Hepatocyte (in vitro differentiated cells): ENCODE results near the gene LDLRAP1. TPM values are rescaled to one million over a fixed set of nuclear protein-coding genes. Genes with fewer than 3 reads are reported as not detected.
A peak's percentile ranks its signal among the peaks of the same experiment; 100 is the strongest.

Experiments
- DNase-seq: peaks from one replicate; pipeline ENCODE4 v3.0.0-alpha.2; 2016; ENCODE audit warnings: low spot score
- H2AFZ ChIP-seq: fragments of 200-600 bp; sonication (generic); 2 replicates; pipeline ENCODE4 v1.6.0; 2016; ENCODE audit warnings: antibody characterized with exemption, mild to moderate bottlenecking
- H3K27ac ChIP-seq: fragments of 200-600 bp; sonication (generic); 2 replicates; pipeline ENCODE4 v1.5.1; 2016; ENCODE audit warnings: mild to moderate bottlenecking
- H3K27me3 ChIP-seq: fragments of 200-600 bp; sonication (generic); 2 replicates; pipeline ENCODE4 v1.6.1; 2016
- H3K36me3 ChIP-seq: fragments of 200-600 bp; sonication (generic); replicated peaks from 2 replicates; pipeline ENCODE4 v1.5.1; 2016; ENCODE audit warnings: low read depth; ENCODE audit not compliant: insufficient read depth
- H3K4me1 ChIP-seq: fragments of 200-600 bp; sonication (generic); 2 replicates; pipeline ENCODE4 v1.5.1; 2016; ENCODE audit warnings: mild to moderate bottlenecking, moderate library complexity; ENCODE audit not compliant: insufficient read depth
- H3K4me2 ChIP-seq: fragments of 200-600 bp; sonication (generic); 2 replicates; pipeline ENCODE4 v1.6.0; 2016
- H3K4me3 ChIP-seq: fragments of 200-600 bp; sonication (generic); 2 replicates; pipeline ENCODE4 v1.5.1; 2016; ENCODE audit warnings: mild to moderate bottlenecking
- H3K79me2 ChIP-seq: fragments of 200-600 bp; sonication (generic); 2 replicates; pipeline ENCODE4 v1.6.0; 2017; ENCODE audit warnings: mild to moderate bottlenecking
- H3K9me2 ChIP-seq: fragments of 200-600 bp; sonication (generic); replicated peaks from 2 replicates; pipeline ENCODE4 v1.6.0; 2017; ENCODE audit warnings: mild to moderate bottlenecking; ENCODE audit not compliant: insufficient read depth
- H3K9me3 ChIP-seq: fragments of 200-600 bp; sonication (generic); 2 replicates; pipeline ENCODE4 v1.5.1; 2016; ENCODE audit warnings: low read depth, mild to moderate bottlenecking
- H4K20me1 ChIP-seq: fragments of 200-600 bp; sonication (generic); 2 replicates; pipeline ENCODE4 v1.6.0; 2016; ENCODE audit warnings: mild to moderate bottlenecking; ENCODE audit not compliant: insufficient read depth, poor library complexity, severe bottlenecking
- CTCF ChIP-seq: fragments of 200-600 bp; sonication (generic); IDR thresholded peaks from 2 replicates; pipeline ENCODE4 v1.5.1; 2016; ENCODE audit warnings: antibody characterized with exemption, mild to moderate bottlenecking; ENCODE audit not compliant: poor library complexity
- EZH2 ChIP-seq: fragments of 200-600 bp; sonication (generic); IDR thresholded peaks from 2 replicates; pipeline ENCODE4 v1.6.1; 2016; ENCODE audit warnings: antibody characterized with exemption, mild to moderate bottlenecking, borderline replicate concordance
- EZH2phosphoT487 ChIP-seq: fragments of 200-600 bp; sonication (generic); IDR thresholded peaks from one replicate; pipeline ENCODE4 v1.6.1; 2018; ENCODE audit warnings: antibody characterized with exemption, mild to moderate bottlenecking, low read depth, moderate library complexity; ENCODE audit not compliant: unreplicated experiment, severe bottlenecking
- WGBS: methylation state at CpG from one replicate; pipeline ENCODE4 v1.1.6; 2016; ENCODE audit warnings: low lambda C conversion rate; ENCODE audit errors: missing lambda C conversion rate; 5-methylcytosine and 5-hydroxymethylcytosine counted together
- polyA plus RNA-seq: library from polyadenylated mRNA; unstranded; fragments of >200 nt; fragmentation: Nextera tagmentation; extraction: Ambion mirVana; gene quantifications from 2 replicates; pipeline ENCODE4 v1.2.1, GENCODE V29; 2016
- total RNA-seq: library from RNA; depleted of rRNA; stranded (reverse); fragments of >200 nt; gene quantifications from 2 replicates; pipeline ENCODE4 v1.2.3, GENCODE V29; 2014

Gene LDLRAP1
- total and polyA plus RNA-seq, 2 experiments from 2014 or later = 17.3 to 27.5 TPM

GRCh38 chr1:25548601-25549000, 5.2 kb downstream of the LDLRAP1 start:
- Histone ChIP-seq H3K9me2 (no peaks in the 10 kb centered on the region), H3K4me2 (no peak overlapping the region), H4K20me1 (no peaks in the 10 kb centered on the region), H3K79me2 (peaks cover 55% of the 10 kb centered on the region), H3K36me3 (no peaks in the 10 kb centered on the region), H3K27me3 (no peaks in the 10 kb centered on the region), H3K4me3 (no peak overlapping the region), H3K9me3 (no peaks in the 10 kb centered on the region), H2AFZ (no peak overlapping the region), H3K27ac (peak overlapping the region; percentile 74), H3K4me1 (peaks cover 20% of the 10 kb centered on the region)
- 86% methylated on average over 4 of the region's 4 CpGs for WGBS
- DNase-seq = no peak
- TF ChIP-seq EZH2 = no peak
- no peak for TF ChIP-seq EZH2phosphoT487
- no peak for TF ChIP-seq CTCF

GRCh38 chr1:25549273-25550154, 6.1 kb downstream of the LDLRAP1 start:
- Histone ChIP-seq H3K27me3 (no peaks in the 10 kb centered on the region), H3K79me2 (peaks cover 49% of the 10 kb centered on the region), H3K4me2 (peak overlapping the region; percentile 6), H3K4me3 (no peak overlapping the region), H3K4me1 (peaks cover 18% of the 10 kb centered on the region), H2AFZ (no peak overlapping the region), H4K20me1 (no peaks in the 10 kb centered on the region), H3K27ac (peak overlapping the region; percentile 74), H3K36me3 (no peaks in the 10 kb centered on the region), H3K9me3 (no peaks in the 10 kb centered on the region), H3K9me2 (no peaks in the 10 kb centered on the region)
- peak; percentile 74 for DNase-seq
- TF ChIP-seq CTCF (no peak), EZH2 (no peak), EZH2phosphoT487 (no peak)
- 73% methylated on average over 19 of the region's 19 CpGs for WGBS

- peaks cover 46% of the 10 kb centered on the region for H3K79me2 ChIP-seq
- peak; percentile 54 for DNase-seq
Observed at GRCh38 chr1:25550155-25550506, 6.7 kb downstream of the LDLRAP1 start.

More at GRCh38 chr1:25550155-25550506, 6.7 kb downstream of the LDLRAP1 start:
- TF ChIP-seq EZH2 = no peak
- TF ChIP-seq EZH2phosphoT487 = no peak
- no peak for TF ChIP-seq CTCF
- Histone ChIP-seq H3K4me3 (no peak overlapping the region), H3K9me3 (no peaks in the 10 kb centered on the region), H3K36me3 (no peaks in the 10 kb centered on the region), H3K27me3 (no peaks in the 10 kb centered on the region), H4K20me1 (no peaks in the 10 kb centered on the region), H3K27ac (peak overlapping the region; percentile 74), H3K4me1 (peaks cover 13% of the 10 kb centered on the region), H3K4me2 (no peak overlapping the region), H3K9me2 (no peaks in the 10 kb centered on the region), H2AFZ (no peak overlapping the region)
- 66% methylated on average over 2 of the region's 2 CpGs for WGBS
